ENCODE data around the gene CXCR6.

The CXCR6 gene

GRCh38 chr3:45943207-45943846 lies at the start of gene CXCR6:
CXCR6 (plus strand) TSS chr3:45943464; CDS start chr3:45946482, 3,018 bp downstream.
- DNase-seq (ENCODE audit: low read depth in 2 of 2) = peak in 1 of 2 experiments; percentile 17

GRCh38 chr3:45894015-45894414 lies 49.2 kb upstream of the CXCR6 start:
- no peak for DNase-seq (ENCODE audit: low read depth in 2 of 2)

DNA sequence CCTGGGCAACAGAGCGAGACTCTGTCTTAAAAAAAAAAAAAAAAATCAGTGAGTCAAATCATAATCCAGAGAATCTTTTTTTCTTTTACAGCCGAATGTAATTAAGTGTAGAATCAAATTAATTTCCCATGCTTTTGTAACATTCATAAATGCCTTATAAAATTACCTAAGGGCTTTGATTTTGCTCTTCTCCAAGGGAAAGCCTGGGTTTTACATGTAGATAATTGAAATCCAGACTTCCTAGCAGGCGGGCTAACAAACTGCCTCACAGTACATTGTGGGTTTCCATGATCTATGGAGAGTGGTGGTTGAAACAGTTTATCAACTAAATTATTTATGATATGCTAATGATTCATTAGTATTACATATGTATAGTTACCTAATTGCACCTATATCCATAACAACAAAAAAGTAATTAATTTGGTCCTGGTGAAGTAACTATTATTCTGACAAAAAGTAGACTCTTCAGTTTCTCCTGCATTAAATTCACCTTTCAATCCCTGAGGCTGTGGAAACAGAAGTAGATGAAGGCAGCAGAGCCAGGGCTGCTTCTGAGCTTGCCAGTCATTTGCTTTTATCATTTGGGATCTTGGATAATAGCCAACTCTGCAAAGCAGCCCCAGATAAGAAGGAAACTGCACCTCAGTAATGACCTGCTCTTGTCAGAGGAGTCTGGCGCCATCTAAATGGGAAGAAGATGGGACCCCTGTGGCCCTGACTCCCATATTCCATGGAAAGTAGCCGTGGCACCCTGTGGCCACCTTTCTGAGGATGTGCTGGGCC lies 47.4 kb upstream of the CXCR6 start:
- no peak for DNase-seq (ENCODE audit: low read depth in 2 of 2)

DNA sequence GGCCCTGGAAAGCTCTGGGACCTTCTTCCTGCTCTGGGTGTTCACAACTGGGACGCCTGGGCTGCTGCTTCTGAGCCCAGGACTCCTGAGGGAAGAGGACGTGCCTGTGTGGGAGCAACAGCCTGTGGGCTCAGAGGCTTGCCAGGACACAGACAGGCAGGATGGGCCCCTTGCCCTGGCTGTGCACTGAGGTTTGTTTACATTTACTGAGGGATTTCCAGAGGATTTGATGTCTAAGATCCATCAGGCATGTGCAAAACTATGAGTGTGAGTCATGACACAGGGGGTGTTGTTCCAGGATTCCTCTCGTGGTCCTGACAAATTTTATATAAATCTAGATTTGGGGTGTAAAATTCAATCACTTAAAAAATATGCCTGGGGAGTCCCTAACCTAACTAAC lies 46.3 kb upstream of the CXCR6 start:
- no peak for DNase-seq (ENCODE audit: low read depth in 2 of 2)

DNA sequence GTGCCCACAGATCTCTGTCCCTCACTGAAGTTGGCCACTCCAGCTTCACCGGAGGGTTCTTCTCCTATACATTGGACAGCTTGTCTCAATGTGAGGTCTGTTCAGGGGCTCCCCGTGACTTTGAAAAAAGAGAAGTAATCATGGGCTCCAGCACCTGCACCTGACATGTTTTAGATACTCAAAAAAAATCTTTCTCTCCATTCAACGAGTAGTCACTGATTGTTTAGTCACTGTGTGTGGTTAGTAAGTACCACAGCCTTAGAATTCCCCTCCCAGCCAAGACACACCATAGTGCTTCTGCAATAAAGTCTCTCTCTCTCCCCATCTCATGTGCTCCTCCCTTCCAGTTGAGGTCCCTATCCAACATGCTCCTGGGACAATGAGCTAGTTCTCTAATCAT lies 38.3 kb upstream of the CXCR6 start:
- no peak for DNase-seq (ENCODE audit: low read depth in 2 of 2)

DNA sequence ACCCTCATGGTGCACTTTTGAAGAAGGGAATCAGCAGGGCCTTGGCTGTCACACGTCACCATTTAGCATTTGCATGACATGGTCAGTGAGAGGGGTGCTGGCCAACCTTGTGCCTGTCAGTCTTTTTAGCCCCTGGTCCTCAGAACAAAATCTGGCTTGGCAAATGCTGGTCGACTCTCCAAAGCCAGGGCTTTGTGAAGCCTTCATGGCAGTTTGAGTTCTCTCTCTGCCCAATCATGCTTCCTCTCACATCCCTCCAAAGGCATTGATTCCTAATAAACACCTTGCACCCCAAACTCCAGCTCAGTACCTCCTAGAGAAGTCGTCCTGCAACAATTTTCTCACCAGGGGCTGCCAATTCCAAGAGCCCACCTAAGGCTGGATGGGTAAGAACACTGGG lies 37.5 kb upstream of the CXCR6 start:
- no peak for DNase-seq (ENCODE audit: low read depth in 2 of 2)

DNA sequence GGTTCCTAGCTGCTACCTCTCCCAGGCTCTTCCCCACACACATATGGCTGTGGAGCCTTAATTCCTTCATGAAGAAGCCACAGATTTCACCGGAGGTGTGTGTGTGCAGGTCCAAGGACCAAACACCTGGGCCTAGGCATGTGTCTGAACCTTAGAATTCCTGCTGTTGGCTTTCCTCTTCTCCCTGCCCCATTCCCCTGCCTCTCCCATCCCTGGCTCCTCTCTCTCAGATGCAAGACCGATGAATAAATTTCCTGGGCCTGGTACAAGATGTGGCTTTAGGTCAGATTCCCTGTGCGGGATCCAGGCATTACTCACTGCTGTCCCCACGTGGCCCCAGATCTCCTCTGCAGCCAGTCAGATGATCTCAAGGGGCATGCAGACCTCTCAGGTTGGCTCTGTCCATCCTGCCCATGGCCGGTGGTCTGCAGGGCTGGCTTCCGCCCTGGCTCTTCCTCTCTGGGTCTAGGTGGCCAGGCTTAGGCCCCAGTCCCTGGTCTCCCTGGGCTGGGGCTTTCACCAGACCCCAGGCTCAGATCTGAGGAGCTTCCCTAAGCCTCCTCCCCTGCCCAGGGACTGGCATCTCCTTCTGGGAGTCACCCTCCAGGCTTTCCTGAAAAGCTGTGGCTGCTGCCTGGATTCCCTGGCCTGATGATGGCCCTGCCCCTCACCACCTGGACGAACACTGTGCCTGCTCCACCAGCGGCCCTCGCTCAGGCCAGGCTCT lies 36.4 kb upstream of the CXCR6 start:
- no peak for DNase-seq (ENCODE audit: low read depth in 2 of 2)

DNA sequence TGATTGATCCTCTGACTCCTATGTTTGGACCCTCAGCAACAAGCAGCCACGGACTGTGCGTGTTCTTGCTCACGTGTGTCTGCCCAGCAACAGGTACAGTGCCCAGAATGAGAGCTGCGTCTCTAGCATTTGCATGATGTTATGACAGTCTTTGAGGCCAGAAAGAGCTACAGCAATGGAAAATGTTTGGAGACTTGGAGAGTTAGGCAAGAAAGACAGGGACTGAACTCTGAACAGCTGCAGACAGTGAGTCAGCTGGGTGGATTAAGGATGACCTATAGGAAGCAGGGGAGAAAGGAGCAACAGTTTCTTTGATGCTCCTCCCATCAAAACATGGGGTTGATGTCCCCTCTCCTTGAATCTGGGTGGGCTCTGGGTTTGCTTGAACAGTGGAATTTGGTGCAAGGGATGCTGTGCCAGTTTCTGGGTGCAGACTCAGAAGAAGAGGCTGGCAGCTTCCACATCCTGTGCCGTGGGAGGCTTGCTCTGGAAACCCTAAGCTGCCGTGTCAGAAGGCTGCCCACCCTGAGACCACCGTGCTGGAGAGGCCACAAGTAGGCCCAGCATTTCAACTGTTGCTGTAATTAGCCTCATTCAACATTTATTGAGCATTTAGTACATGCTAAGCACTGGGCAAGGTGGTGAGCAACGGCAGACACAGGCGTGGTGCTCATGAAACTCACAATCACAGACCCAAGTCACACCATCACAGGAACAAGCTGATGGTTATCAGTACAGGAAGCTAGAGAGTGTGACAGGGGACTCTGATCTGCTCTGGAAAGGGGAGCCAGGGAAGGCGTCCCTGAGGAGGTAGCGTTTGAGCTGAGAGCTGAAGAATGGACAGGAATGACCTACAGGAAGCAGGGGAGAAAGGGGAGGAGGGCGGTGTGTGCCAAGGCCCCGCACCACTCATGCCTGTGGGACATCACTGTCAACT lies 35.2 kb upstream of the CXCR6 start:
- no peak for DNase-seq (ENCODE audit: low read depth in 2 of 2)

- DNase-seq (ENCODE audit: low read depth in 2 of 2) = no peak
These were observed 34.5 kb upstream of the CXCR6 start for GRCh38 chr3:45908761-45909160.

DNA sequence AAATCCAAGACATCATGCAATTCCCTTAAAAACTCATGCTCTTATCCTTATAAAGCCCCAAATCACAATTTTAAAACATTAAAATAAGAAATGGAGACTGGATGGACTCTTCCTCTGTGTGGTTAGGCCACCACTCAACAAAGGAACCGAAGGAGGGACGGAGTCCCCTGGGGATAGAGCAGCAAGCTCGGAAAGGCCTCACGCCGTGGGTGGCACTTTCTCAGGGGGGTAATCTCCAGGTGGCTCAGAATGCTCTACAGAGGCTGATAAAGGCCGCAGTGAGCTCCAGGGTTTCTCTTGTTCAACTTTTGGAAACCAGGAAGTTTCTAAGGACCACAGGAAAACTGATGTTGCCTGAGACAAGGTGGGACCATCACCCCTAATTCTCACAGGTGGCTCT lies 33.7 kb upstream of the CXCR6 start:
- DNase-seq (ENCODE audit: low read depth in 2 of 2) = no peak

DNA sequence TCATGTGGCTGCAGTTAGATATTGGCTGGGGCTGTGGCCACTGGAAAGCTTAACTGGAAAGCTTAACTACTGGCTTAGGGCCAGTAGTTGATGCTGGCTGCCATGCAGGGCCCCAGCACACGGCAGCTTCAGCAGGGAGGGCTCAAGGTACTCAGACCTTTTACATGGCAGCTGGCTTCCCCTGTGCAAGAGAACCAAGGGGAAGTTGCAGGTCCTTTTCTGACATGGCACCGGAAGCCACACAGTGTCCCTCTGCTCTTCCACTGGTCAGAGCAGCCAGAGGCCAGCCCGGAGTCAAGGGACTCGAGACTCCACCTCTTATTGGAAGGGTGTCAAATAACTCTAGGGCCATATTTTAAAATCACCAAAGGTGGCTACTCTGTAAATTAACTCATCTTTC lies 32.4 kb upstream of the CXCR6 start:
- no peak for DNase-seq (ENCODE audit: low read depth in 2 of 2)

DNA sequence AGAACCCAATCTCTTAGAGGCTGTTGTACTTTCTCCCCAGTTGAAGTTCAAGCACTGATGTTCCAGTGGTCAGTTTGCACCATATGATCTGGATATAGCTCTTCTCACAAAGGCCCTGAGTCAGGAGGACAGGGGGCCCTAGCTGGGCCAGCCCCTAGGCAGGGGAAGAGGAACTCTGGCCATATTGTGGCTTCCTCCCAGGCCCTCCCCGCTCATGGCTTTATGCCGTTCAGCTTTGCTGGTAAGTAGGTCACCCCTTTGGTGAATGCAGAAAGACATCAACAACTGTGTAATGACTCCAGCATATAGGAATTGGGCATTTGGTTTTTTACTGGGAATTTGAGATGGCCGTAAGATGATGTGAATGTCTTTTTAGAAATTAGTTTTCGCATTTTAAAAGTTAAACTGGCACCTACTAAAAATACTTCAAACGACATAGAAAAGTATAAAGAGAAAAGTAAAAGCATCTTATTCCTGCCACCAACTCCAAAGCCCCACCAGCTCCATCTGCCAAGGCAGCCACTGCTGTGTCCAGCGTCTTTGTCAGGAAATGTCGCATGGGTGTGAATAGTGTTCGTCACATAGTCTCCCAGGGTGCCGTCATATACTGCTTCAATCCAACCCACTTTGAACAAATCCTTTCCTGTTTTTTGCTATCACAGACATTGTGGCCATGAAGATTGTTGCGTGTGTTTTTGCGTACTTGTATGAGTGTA lies 31.6 kb upstream of the CXCR6 start:
- DNase-seq (ENCODE audit: low read depth in 2 of 2) = no peak

- DNase-seq (ENCODE audit: low read depth in 2 of 2) = no peak
These were observed 30.8 kb upstream of the CXCR6 start for GRCh38 chr3:45912435-45912834.

DNA sequence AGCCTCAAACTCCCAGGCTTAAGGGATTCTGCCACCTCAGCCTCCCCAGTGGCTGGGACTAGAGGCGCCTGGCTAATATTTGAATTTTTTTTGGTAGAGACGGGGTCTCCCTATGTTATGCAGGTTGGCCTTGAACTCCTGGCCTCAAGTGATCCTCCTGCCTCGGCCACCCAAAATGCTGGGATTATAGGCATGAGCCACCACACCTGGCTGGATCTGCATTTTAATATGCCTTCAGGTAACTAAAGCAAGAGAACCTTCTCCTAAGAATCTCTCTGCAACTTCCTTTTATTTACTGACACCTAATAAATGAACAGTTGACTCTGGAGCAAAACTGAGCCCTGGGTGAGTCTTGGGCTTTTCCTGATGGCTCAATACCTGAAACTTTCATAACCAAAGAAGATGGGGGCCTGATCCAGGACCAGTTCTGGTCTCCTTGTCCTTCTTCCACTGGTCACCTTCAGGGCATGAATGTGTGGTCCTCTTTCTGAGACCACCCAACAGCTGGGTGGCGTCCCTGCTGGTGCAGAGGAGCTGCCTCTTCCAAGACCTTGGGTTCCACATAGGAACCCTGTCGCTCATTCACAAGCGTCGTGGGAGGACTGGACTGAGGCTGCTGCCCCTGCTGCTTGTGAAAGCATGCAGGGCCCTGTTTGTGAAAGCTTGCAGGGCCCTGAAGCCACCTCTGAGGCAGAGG lies 28.8 kb upstream of the CXCR6 start:
- DNase-seq (ENCODE audit: low read depth in 2 of 2) = no peak

- no peak for DNase-seq (ENCODE audit: low read depth in 2 of 2)
These were observed 28.2 kb upstream of the CXCR6 start for GRCh38 chr3:45915059-45915439.

- peak; percentile 59 to 77 for DNase-seq (ENCODE audit: low read depth in 2 of 2)
These were observed 27.6 kb upstream of the CXCR6 start for GRCh38 chr3:45915518-45916231.

DNA sequence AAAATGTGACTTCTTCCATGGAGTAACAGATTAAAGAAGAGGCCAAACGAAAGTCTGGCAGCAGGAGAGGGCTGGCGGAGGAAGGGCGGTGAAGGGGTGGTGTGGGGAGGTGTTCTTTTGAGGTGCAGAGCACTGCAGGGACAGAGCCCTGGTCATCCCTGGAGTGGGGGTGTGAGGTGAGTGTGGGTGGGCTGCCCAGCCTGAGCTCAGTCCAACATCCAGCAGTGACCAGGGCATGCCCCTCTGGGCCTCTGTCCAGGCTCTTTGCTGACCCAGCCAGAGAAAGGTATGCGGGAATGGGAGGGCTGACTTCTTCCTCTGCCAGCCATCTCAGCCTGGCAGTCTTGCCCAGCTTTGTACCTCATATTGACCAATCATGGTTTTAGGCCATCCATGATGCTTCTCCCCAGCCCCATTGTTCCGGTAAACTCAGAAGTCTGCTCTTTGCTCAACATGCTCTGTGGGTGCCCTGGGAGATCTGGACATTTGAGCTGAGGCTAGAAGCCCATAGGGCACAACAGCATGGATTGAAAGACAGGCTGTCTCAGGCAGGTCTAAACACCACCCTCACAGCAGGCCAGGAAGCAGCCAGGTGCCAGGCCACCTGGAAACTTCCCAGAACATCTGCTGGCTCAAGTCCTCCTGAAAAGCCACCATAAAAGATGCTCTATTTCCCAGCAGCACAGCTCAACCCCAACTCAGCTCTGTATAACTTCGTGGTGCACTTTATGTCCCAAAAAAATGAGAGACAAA lies 25.9 kb upstream of the CXCR6 start:
- DNase-seq (ENCODE audit: low read depth in 2 of 2) = no peak

DNA sequence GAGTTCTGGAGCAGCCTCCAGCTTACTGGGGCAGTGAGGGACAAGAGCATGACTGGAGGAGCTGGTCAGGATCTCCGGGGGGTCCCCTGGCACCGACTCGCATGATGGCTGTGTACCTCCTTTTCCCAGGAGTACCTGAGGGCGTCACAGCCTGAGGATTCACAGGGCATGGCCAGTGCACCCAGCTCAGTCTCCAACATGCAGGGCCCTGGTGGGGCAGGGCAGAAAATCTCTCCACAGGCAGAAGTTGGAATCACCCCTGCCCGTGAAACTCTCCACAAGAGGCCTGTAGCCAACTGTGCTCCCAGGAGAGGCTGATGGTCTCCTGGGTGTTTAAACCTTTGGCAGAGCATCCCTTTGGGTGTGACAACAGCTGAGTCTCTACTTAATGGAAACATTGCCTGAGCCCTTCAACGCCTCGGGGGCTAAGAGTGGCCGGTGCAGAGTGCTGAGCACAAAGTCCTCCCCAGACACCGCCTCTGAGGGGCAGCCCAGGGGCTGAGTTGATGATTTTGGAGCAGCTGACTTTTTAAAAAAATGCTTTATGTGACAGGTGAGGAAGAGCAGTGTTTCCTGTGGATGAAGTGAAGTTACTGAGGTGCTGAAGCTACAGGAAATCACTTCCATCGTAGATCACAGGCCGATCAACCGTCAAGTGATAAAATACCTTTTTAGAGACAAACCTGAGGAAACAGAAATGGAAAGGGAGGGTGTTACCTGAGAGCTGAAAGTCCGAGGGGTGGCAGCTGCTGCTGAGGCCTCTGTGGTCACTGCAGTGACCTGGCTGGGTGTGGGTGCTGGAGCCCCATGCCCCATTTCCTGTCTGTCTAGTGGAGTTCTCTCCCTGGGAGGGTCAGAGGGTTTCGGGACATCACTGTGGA lies 21.9 kb upstream of the CXCR6 start:
- DNase-seq (ENCODE audit: low read depth in 2 of 2) = no peak
